ENCODE data around the gene ABLIM2. TPM values are rescaled to one million over a fixed set of nuclear protein-coding genes. Genes with fewer than 3 reads are reported as not detected.

The ABLIM2 gene
- total RNA-seq, 1 donor: 0.63 TPM

DNA sequence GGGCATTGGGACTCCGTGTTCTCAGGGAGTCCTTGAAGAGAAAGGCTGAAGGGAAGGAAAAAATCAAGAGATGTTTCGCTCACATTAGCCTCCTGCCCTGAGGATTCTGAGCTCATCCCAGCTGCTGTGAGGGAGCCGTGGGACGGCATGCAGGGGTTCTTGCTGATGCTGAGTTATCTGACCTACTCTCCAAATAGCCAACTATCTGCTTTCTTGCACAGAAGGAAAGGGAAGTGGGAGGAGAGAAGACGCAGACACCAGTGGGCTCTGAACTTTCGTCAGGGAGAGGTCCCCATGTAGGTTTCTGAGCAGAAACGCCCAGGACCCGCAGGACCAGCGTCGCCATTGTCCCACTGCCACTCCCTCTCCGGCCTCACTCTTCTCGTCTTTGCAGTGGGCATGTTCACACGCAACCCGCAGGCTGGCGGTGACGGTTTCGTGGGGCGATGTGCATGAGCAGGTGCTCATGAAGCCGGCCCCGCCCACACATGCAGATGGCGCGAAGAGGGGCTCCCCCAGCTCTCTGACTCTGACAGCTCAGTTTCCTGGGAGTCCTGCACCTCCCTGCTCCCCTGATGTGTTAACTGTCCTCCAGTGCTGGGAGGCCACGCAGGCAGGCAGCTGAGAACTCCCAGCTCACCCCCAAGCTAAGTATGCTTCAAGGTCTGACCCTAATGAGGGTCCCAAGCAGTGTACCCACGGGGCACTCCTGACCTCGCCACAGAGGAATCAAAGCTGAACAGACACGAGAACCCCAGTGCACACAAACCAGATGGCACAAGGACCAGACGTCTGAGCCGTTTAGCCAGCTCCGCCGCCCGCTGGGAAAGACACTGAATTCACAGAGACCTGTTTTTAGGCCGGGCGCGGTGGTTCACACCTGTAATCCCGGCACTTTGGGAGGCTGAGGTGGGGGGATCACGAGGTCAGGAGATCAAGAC lies 13.6 kb upstream of the ABLIM2 start:
- Histone ChIP-seq H3K9me3 (ENCODE audit: low read depth, low read length) (peaks cover 6% of the 10 kb centered on the region), H3K27me3 (ENCODE audit: insufficient read depth, low read length) (no peaks in the 10 kb centered on the region), H3K4me1 (ENCODE audit: insufficient read depth, low read length) (peaks cover 16% of the 10 kb centered on the region), H3K4me3 (ENCODE audit: low read length) (no peak overlapping the region)

DNA sequence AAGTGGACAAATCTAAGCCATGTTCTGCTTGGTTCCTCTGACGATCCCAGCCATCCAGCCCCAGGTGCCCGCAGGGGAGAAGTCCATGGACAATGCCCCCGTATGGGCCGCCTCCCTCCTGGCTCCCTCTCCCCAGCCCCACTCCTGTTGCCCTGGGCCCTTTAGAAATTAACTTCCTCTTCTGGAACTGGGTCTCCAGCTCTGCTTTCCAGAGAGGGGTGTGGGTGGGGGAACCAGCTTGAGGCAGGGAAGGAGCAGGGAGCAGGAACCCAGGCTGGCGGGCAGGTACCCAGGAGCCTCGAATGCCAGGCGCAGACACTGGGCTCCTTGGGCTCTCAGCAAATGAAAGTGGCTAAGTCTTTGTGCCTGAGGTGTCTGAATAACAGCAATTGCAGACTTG lies 12.7 kb upstream of the ABLIM2 start:
- Histone ChIP-seq H3K9me3 (ENCODE audit: low read depth, low read length) (peaks cover 6% of the 10 kb centered on the region), H3K27me3 (ENCODE audit: insufficient read depth, low read length) (no peaks in the 10 kb centered on the region), H3K4me1 (ENCODE audit: insufficient read depth, low read length) (peaks cover 20% of the 10 kb centered on the region), H3K4me3 (ENCODE audit: low read length) (no peak overlapping the region)

DNA sequence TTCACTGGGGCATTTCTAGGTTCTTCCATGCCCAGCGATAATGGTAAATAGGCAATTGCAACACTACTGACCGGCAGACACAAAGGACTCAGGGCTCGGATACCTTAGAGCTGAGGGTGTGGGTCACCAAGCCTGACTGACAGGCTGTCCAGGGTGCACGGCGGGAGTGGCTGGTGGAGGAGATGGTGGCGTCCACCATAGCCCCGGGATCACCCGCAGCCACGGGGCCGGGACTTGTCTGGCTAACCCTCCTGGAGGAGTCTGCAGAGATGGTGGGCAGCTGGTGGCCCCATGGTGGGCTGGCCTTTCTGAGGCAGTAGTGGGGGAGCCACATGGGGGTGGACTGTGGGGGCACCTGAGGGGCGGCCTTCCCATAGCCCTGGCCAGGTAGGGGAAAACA lies 11.7 kb upstream of the ABLIM2 start:
- Histone ChIP-seq H3K9me3 (ENCODE audit: low read depth, low read length) (peaks cover 6% of the 10 kb centered on the region), H3K4me1 (ENCODE audit: insufficient read depth, low read length) (peaks cover 20% of the 10 kb centered on the region), H3K27me3 (ENCODE audit: insufficient read depth, low read length) (no peaks in the 10 kb centered on the region), H3K4me3 (ENCODE audit: low read length) (no peak overlapping the region)

DNA sequence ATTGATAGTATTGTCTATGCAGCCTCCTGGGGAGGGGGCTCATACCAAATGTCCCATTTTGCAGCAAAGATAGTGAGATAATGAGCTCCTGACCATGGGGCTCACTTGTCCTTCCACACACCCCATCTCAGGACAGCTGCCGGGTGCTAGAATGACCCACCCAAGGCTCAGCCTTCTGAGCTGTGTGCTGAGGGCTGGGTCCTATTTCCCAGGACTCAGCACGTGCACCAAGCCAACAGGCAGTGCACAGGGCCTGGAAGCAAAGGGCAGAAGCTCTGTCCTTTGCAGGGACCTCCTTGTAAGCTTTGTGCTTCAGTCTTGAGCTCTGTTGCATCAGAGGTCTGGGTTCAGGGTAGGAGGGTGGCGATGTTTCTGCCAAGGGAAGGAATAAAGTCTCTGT lies 11.2 kb upstream of the ABLIM2 start:
- H3K4me1 ChIP-seq (ENCODE audit: insufficient read depth, low read length): peaks cover 20% of the 10 kb centered on the region

DNA sequence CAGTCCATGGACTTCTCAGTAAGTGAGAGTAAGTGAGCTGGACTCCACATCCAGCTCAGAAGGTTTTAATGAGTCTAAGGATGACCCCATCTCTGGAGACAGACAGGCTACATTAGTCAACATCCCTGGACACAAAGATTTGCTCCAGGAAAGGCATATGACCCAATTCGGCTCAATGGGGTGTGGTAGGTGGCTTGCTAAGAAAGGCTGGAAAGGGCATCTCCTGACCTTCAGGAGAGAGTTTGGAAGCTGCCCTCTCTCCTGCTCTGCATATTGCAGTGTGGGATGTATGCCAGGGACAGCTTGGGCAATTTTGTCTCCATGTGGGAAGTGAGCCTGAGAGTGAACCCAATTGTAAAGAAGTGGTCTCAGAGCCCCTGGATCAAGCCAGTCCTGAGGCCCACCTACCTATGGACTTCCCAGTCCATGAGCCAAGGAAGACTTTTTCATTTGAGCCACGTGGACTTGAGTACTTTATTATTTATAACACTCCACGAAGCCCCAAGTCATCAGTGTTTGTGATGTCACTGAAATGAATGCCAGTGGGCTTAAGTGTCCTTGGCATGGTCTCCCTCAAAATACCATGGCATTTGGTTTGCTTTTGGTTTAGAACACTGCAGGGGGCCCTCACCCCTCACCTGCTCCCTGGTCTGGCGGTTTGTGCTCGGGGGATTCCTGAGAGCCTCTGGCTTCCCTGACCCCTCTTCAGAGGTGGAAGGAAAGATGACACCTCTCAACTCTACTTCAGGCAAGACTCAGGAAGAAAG lies 10.4 kb upstream of the ABLIM2 start:
- Histone ChIP-seq H3K4me1 (ENCODE audit: insufficient read depth, low read length) (peaks cover 20% of the 10 kb centered on the region), H3K9me3 (ENCODE audit: low read depth, low read length) (peaks cover 6% of the 10 kb centered on the region), H3K4me3 (ENCODE audit: low read length) (no peak overlapping the region), H3K27me3 (ENCODE audit: insufficient read depth, low read length) (no peaks in the 10 kb centered on the region)

More for the DNA sequence above, 11.2 kb upstream of the ABLIM2 start:
- Histone ChIP-seq H3K27me3 (ENCODE audit: insufficient read depth, low read length) (no peaks in the 10 kb centered on the region), H3K9me3 (ENCODE audit: low read depth, low read length) (peaks cover 6% of the 10 kb centered on the region), H3K4me3 (ENCODE audit: low read length) (no peak overlapping the region)

DNA sequence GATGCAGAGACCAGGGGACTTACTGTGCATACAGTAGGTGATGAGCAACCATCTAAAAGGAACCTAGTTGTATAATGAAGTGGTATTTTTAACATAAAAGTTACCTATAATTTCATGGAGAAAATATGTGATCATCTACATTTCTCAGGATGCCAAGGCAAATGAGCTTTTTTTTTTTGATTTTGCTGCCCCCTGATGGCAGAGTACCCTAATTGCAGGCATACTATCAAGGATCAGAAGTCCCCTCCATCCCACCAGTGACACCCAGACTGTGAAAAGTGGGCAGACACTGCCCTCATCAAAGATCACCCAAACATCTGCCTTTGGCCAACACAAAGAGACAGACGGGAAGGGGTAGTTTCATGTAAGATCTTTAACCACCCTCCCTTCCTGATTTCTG lies 9.6 kb upstream of the ABLIM2 start:
- H3K27me3 ChIP-seq (ENCODE audit: insufficient read depth, low read length): no peaks in the 10 kb centered on the region
- H3K9me3 ChIP-seq (ENCODE audit: low read depth, low read length): peaks cover 6% of the 10 kb centered on the region
- no peak overlapping the region for H3K4me3 ChIP-seq (ENCODE audit: low read length)
- peaks cover 20% of the 10 kb centered on the region for H3K4me1 ChIP-seq (ENCODE audit: insufficient read depth, low read length)

DNA sequence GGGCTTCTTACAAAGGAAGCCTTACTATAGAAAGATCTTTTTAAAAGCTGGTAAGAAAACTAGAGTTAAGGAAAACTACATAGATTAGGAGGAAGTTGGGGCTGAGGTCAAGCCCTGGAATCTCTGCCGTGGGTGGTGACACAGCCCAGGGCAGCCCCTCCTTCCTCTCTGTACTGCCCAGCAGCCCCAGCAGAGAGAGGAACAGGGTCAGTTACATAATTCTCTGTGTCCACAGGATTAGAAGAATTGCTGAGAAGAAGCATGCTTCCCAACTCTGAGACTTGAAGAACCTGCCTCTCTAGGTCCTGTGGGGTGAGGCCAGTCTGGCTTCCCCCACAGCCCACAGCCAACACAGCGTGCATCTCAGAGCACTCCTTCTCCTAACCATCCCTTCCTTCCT lies 9.2 kb upstream of the ABLIM2 start:
- H3K9me3 ChIP-seq (ENCODE audit: low read depth, low read length): peaks cover 6% of the 10 kb centered on the region
- H3K4me1 ChIP-seq (ENCODE audit: insufficient read depth, low read length): peaks cover 20% of the 10 kb centered on the region
- no peaks in the 10 kb centered on the region for H3K27me3 ChIP-seq (ENCODE audit: insufficient read depth, low read length)
- no peak overlapping the region for H3K4me3 ChIP-seq (ENCODE audit: low read length)

DNA sequence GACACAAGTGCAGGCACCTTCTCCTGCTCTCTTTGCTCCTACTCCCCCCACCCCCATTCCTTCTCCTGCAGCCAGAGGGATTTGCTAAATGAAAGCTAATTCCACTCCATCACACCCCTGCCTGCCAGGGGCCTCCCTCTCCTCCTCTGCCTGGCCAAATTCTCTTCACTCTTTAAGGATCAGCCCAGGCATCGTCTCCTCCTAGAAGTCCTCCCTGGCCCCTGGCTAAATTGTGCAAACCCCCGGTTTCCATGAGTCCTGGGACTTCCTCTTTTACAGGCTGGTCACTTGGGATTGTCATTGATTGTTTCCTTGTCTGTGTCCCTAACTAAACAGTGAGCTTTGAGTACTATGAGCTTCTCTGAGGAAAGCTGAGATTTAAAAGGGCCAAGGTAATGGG lies 8.7 kb upstream of the ABLIM2 start:
- Histone ChIP-seq H3K27me3 (ENCODE audit: insufficient read depth, low read length) (no peaks in the 10 kb centered on the region), H3K4me1 (ENCODE audit: insufficient read depth, low read length) (peaks cover 20% of the 10 kb centered on the region), H3K4me3 (ENCODE audit: low read length) (no peak overlapping the region), H3K9me3 (ENCODE audit: low read depth, low read length) (peaks cover 6% of the 10 kb centered on the region)

DNA sequence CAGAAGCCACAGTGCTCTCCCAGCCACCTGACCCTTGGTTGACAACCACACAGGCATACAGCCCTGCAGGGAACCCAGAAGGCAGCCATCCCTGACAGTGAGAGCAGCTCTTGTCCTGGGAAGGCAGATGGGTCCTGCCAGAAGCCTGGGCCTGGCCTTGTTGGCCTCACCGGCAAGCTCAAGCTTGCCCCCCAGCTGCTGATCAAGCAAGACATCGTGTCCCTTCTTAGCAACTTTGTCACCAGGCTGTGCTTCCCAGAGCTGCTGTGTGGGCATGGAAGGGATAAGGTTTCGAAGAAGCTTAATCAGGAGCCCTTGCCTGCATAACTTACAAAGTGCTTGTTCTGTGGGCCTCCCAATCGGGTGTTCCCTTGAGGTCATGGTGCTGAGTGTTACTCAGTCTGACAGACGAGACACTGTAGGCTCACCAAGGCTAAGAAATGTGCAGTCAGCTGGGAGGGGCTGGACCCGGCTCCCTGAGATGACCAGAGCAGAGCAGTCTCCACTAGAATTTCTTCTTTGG lies 6.8 kb upstream of the ABLIM2 start:
- peaks cover 6% of the 10 kb centered on the region for H3K9me3 ChIP-seq (ENCODE audit: low read depth, low read length)
- no peak overlapping the region for H3K4me3 ChIP-seq (ENCODE audit: low read length)
- peaks cover 20% of the 10 kb centered on the region for H3K4me1 ChIP-seq (ENCODE audit: insufficient read depth, low read length)
- H3K27me3 ChIP-seq (ENCODE audit: insufficient read depth, low read length): no peaks in the 10 kb centered on the region

DNA sequence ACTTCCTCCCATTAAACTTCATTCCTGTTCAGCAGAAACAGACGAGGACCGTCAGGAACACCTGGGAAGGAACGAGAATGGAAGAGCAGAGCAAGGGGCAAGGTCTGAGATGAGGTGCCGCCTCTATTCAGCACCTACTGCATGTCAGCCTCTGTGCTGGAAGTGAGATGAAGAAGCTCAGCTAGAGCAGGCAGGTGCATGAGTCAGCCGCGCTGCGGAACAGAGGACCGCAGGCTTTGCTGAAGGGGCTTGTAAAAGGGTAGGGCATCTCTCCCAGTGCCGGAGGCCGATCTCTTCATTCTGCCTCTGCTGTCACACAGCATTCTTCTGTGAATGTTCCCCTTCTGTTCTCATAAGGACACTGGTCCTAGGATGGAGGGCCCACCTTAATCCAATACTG lies 6.1 kb upstream of the ABLIM2 start:
- peaks cover 6% of the 10 kb centered on the region for H3K9me3 ChIP-seq (ENCODE audit: low read depth, low read length)
- H3K27me3 ChIP-seq (ENCODE audit: insufficient read depth, low read length): no peaks in the 10 kb centered on the region
- H3K4me3 ChIP-seq (ENCODE audit: low read length): no peak overlapping the region
- H3K4me1 ChIP-seq (ENCODE audit: insufficient read depth, low read length): peaks cover 22% of the 10 kb centered on the region

DNA sequence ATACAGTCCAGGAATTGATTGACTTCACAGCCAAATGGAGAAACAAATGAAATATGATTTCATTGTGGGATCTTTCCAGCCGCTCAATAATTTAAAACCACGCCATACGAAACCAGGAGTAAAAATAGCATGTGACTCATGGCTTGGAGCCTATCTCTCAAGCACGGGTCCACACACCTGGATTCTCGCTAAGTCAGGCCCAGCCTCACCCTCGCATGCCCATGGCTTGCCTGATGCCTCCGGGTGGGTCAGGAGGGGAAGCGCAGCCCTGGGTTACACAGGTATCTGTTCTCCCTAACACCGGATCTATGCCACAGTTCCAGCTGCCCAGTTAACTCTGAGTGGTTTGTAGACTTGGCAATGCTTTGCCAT lies 5.6 kb upstream of the ABLIM2 start:
- Histone ChIP-seq H3K4me1 (ENCODE audit: insufficient read depth, low read length) (peaks cover 27% of the 10 kb centered on the region), H3K27me3 (ENCODE audit: insufficient read depth, low read length) (no peaks in the 10 kb centered on the region), H3K9me3 (ENCODE audit: low read depth, low read length) (peaks cover 6% of the 10 kb centered on the region), H3K4me3 (ENCODE audit: low read length) (no peak overlapping the region)

DNA sequence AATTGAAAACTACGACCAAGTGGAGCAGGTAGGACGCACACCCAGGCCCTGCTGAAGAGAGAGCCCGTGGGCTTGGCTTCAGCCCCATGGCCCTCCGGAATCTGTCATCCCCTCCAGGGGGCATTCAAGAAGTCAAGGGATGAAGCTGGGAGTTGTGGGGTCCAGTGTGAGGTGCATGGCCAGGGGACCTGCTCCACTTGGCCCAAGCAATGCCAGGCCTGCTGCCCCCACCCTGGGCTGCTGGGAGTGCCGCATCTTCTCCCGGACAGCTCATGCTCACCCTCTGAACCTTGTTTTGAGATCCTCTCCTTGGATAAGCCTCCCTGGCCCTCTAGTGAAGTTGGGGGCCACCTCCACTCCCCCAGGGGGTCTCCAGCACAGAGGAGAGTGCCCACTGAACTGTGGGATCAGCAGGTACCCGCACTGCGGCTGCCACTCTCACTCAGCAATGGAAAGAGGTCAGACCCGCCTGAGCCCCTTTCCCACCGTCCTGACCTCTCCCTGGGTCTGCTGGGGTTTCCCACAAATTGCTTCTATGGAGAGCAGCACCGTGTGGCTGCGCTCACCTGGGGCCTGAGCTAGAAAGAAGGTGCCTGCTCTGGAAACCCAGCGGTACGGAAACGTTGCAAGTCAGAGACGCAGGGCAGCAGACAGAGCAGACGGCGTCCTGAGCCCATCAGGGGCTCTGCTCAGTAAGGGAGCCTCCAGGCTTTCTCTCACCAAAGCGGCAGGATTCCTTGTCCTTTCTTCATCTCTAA lies 5.0 kb upstream of the ABLIM2 start:
- H3K9me3 ChIP-seq (ENCODE audit: low read depth, low read length): peaks cover 5% of the 10 kb centered on the region

DNA sequence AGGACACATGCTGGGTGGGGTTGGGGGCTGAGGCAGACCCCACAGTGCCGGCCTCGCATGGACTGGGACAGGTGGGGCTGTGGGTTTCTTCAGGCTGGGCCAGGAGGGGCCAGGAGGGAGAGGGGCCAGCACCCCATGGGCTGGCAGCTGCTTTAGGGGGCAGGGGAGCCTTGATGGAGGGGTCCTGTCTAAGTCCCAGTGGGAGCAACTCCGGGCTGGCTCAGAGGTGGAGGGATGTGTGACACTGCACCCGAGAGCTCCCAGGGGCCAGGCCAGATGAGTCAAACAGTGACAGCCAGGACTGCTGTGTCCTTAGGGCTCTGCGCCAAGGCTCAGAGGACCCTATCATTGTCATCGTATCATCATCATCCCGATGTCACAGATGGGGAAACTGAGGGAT lies 4.4 kb upstream of the ABLIM2 start:
- H3K4me1 ChIP-seq (ENCODE audit: insufficient read depth, low read length): peaks cover 25% of the 10 kb centered on the region
- no peaks in the 10 kb centered on the region for H3K9me3 ChIP-seq (ENCODE audit: low read depth, low read length)
- H3K4me3 ChIP-seq (ENCODE audit: low read length): no peak overlapping the region
- H3K27me3 ChIP-seq (ENCODE audit: insufficient read depth, low read length): peaks cover 1% of the 10 kb centered on the region

More for the DNA sequence above, 5.0 kb upstream of the ABLIM2 start:
- Histone ChIP-seq H3K4me1 (ENCODE audit: insufficient read depth, low read length) (peaks cover 27% of the 10 kb centered on the region), H3K4me3 (ENCODE audit: low read length) (no peak overlapping the region), H3K27me3 (ENCODE audit: insufficient read depth, low read length) (no peaks in the 10 kb centered on the region)

DNA sequence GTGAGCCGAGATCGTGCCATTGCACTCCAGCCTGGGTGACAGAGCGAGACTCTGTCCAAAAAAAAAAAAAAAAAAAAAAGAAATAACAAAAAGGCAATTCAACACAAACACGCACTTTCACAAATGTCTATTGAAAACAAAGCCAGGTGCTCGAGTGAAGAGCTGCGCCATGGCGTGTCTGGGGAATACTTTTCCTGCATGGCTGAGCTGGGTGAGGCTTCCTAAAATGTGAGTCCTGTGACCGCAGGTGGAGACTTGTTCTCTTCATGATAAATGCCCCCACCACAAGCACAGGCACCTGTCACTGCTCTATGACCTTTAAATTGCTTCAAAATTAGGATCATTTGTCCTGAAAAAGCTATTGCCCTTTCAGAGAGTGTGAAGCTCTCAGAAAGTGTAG lies 4.0 kb upstream of the ABLIM2 start:
- Histone ChIP-seq H3K4me1 (ENCODE audit: insufficient read depth, low read length) (peaks cover 25% of the 10 kb centered on the region), H3K27me3 (ENCODE audit: insufficient read depth, low read length) (peaks cover 5% of the 10 kb centered on the region), H3K9me3 (ENCODE audit: low read depth, low read length) (no peaks in the 10 kb centered on the region), H3K4me3 (ENCODE audit: low read length) (no peak overlapping the region)

DNA sequence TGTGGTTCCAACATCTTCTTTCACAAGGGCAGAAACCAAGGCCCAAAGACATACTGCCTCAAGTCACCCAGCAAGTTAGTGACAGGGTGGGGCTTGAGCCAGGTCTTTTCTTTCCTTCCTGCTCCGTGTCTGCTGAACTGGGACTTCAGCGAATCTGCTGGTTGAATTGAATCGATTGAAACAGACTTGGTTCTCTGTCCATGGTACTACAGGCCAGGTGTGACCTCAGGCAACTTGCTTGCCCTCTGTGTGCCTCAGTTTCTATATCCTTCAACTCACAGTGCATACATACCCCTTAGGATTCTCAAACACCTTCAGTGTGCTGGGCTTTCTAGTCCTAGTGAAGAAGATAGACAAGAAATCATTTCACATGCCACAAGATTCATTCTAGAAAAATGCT lies 2.0 kb upstream of the ABLIM2 start:
- H3K4me3 ChIP-seq (ENCODE audit: low read length): no peak overlapping the region

More for the DNA sequence above, 2.0 kb upstream of the ABLIM2 start:
- peaks cover 14% of the 10 kb centered on the region for H3K27me3 ChIP-seq (ENCODE audit: insufficient read depth, low read length)
- H3K4me1 ChIP-seq (ENCODE audit: insufficient read depth, low read length): peaks cover 18% of the 10 kb centered on the region
- no peaks in the 10 kb centered on the region for H3K9me3 ChIP-seq (ENCODE audit: low read depth, low read length)

All from mononuclear cell (primary cell).